Sigmoid colon (tissue), 4 donors: ENCODE measurements around the gene TAF8.

ENCODE experiments used
- EP300 ChIP-seq, 4 donors: sonication (generic); formaldehyde crosslinking; IDR thresholded peaks; one replicate each; pipeline ENCODE4 v1.6.1; 2017; ENCODE audit warnings: antibody characterized with exemption in 4 of 4
- POLR2A ChIP-seq, 2 donors: fragments of 450-650 bp; IDR thresholded peaks; one replicate each; pipeline ENCODE4 v1.6.1; 2016; ENCODE audit warnings: antibody characterized with exemption in 2 of 2, mild to moderate bottlenecking in 2 of 2, moderate library complexity in 2 of 2
- POLR2AphosphoS5 ChIP-seq, 4 donors: sonication (generic); formaldehyde crosslinking; IDR thresholded peaks; one replicate each; pipeline ENCODE4 v1.6.1; 2017; ENCODE audit warnings: antibody characterized with exemption in 4 of 4
- TF ChIP-seq, protein P1 (sequence below), 4 experiments: fragments of 450-650 bp in 3 of 4; fragments of 200-600 bp in 1 of 4; IDR thresholded peaks; one replicate each; pipeline ENCODE4 v1.5.1; 2016 to 2019; ENCODE audit warnings: antibody characterized with exemption in 4 of 4, mild to moderate bottlenecking in 3 of 4, moderate library complexity in 2 of 4

GRCh38 chr6:42135161-42135560 lies 84.8 kb downstream of the TAF8 start:
- TF ChIP-seq POLR2AphosphoS5 (IDR thresholded peaks at IDR 0.05): no peak
- TF ChIP-seq, protein P1, sequence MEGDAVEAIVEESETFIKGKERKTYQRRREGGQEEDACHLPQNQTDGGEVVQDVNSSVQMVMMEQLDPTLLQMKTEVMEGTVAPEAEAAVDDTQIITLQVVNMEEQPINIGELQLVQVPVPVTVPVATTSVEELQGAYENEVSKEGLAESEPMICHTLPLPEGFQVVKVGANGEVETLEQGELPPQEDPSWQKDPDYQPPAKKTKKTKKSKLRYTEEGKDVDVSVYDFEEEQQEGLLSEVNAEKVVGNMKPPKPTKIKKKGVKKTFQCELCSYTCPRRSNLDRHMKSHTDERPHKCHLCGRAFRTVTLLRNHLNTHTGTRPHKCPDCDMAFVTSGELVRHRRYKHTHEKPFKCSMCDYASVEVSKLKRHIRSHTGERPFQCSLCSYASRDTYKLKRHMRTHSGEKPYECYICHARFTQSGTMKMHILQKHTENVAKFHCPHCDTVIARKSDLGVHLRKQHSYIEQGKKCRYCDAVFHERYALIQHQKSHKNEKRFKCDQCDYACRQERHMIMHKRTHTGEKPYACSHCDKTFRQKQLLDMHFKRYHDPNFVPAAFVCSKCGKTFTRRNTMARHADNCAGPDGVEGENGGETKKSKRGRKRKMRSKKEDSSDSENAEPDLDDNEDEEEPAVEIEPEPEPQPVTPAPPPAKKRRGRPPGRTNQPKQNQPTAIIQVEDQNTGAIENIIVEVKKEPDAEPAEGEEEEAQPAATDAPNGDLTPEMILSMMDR (IDR thresholded peaks at IDR 0.05): no peak
- TF ChIP-seq EP300 (IDR thresholded peaks at IDR 0.05): no peak
- TF ChIP-seq POLR2A (IDR thresholded peaks at IDR 0.05): no peak
